DMS 273 (cell line): ENCODE data around the gene RAB34.

Experiments
- DNase-seq: peaks from one replicate; lab custom pipeline; 2025; ENCODE audit not compliant: unreplicated experiment; lab: John Stamatoyannopoulos, UW

RAB34 gene

DNA sequence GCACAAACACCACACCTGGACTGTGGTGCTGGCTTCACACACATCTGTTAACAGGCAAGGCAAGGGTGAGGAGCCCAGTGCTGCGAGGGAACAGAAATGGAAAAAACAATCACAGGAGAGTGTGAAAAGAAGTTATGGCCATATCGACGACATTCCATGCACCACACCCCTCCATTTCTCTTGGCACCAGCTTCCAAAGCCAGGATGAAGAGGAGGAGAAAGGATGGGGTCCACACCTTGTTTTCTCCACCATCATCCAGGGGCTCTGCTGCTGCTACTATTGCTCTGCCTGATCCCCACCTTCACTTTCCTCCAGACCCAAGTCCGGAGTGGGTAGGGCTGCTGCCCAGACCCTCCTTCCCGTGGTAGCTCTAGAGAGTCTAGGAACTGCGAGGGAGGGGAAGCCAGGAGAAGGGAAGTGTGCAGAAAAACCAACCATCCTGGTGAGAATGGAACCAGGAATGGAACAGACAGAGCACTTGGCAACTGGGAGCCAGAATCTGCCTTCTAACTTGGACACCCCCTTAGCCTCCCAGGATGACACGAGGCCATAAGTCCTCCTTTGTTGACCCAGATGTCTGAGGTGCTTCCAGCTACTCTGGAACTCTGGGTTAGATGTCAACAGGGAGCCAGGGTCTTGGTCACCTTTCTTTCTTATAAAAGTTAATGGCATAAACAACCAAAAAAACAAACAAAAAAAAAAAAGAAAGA, 4.8 kb downstream of the RAB34 start:
- DNase-seq, result no peak

DNA sequence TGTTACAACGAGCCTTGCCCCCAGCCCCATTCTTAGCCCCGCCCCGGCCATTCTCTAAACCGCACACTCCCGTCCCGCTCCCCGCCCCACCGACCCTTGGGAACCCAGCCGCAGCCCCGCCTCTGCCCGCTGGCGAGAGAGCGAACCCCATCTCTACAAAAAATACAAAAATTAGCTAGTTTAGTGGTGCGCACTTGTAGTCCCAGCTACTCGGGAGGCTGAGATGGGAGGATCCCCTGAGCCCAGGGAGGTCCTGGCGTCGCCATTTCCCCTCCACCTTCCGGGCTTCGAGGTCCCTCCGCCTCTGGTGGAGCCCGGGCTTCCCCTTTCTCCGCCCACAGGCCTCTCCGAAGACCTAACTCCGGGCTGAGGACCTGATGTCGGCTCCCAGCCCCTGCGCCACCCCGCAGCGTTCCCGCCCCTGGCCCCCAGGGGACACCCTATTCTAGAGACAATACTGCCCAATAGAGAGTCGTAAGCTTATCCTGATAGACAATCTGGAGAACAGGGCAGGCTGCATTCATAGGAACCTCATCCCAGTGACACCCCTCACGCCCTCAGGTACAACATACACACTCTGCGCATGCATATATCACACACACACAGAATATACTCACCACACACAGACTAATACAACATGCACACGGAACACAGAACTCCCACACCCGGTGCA, 5.5 kb downstream of the RAB34 start:
- no peak for DNase-seq

GRCh38 chr17:28711723-28712031, 6.0 kb downstream of the RAB34 start, which contains the start of gene PROCA1:
Gene PROCA1, minus strand, starts transcription at chr17:28711888. Its CDS starts 228 bp downstream, at chr17:28711660.
- DNase-seq, result no peak

DNA sequence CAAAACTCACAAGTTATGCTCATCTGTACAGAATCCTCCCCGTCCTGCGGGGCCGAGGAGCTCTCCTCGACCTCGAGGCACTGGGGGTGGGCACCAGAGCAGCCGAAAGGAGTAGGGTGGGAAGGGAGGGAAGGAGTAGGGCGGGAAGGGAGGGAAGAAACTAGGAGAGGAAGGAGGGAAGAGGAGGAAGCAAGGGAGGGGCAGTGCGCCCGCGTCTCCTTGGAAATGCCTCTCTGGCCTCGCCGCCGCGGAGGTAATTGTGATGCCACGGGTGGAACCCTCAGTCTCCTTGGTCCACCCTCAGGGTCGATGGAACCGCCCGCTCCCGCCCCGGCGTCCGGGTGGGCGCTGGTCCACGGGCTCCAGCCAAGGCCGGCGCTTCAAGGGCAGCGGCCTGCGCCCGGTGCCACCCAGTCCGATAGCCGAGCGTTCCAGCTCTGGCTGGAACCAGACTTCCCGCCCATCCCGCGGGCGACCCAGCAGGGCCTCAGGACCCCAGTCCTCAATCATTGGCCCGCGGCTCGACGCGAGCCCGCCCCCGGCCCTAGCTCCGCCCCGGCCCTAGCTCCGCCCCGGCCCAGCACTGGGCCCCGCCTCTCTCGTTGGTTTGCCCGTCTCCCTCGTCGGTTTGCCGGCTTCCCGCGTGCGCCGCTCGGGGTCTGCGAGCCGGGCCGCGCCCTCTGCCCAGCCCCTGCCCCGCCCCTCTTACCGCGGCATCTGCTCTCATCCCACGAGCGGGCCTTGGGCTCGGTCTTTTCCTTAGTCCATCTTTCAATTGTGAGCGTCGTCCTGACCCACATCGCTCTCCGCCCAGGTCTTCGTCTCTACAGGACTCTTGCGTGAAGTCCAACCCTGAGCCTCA, 6.6 kb downstream of the RAB34 start:
- DNase-seq, result peak; percentile 96

GRCh38 chr17:28707339-28707720, 10.3 kb downstream of the RAB34 start:
- DNase-seq, result no peak

DNA sequence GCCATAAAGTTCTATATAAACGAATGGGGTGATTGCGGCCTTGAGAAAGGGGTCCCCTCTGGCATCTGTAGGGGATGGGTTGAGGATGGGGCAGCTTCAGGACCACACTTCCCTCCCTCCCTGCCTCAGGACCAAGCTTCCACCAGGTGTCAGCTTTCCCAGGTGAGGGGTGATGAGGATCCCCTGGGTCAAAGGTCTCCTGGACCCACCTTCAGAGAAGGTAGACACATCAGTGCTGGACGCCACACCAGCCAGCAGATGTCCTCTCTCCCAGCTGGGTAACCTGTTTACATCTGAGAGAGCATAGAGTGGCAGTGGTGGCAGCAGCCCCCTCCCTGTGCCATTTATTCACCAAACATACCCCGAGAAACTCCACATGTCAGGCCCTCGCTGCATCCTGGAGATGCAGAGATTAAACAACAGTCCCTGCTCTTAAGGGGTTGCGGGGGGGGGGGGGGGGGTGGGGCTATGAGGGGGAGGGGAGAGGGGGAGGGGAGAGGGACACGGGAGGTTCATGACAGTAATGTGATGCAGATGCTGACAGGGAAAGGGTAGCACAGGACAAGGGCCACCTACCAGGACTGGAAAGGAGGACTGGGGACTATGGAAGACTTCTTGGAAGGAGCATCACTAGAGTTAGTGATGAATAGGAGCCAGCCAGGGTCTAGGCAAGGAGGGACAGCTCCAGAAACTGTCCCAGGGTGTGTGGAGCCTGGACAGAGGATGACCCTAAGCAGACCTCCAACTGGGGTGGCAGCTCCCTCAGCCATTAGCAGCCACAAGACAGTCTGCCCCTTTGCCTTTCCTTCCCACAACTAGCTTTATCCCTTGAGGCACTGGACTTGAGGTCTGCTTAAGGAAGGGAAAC, 11.0 kb downstream of the RAB34 start:
- no peak for DNase-seq

DNA sequence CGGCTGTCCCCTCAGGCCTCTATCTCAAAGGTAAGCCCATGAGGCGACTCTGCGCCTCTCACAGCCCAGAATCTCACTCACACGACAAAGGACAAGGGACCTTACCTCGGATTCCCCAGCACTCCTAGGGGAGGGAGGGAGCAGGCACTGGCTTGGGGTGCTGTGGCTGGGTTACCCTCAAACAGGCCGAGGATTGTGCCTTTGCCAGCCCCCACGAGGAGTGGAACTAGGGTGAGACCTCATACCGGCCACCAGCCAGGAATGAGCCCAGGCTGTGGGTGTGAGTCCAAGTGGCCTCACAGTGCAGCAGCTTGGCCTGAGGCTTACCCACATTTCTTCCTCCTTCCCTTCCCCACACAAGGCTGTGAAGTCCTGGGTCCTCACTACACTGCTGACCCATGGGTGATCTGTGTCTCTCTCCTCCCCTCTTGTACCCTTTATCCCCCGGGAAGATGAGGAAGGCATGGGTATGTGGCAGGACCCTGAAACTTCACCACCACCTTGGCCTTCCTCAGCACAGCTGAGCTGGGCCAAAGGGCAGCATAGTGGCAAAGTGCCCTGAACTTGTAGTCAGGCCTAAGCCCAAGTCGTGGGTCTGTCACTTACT, 11.8 kb downstream of the RAB34 start:
- DNase-seq, result no peak

GRCh38 chr17:28705074-28705659, 12.5 kb downstream of the RAB34 start:
- no peak for DNase-seq

GRCh38 chr17:28704219-28704858, 13.3 kb downstream of the RAB34 start:
- no peak for DNase-seq

- DNase-seq, result no peak
Measured at GRCh38 chr17:28703552-28704218, 14.0 kb downstream of the RAB34 start.

DNA sequence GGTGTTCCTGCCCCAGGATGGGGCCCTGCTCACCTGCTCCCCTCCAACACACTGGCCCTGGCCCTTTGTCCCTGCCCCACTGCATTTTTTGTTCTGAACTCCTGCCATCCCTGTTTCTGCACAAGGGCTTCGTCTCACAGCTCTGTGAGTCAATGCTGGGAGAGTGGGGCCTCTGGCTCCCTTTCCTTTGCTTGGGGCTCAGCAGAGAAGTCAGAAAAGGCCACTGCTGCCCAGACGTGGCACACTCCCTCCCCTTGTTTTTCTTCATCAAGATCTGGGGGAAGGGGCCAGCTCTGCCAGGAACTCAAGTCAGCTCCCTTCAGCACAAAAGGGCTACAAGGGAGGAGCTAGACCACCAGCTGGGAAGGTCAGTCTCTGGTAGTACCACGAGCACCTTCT, 14.9 kb downstream of the RAB34 start:
- DNase-seq, result no peak

GRCh38 chr17:28702026-28702751, 15.5 kb downstream of the RAB34 start:
- peak; percentile 62 for DNase-seq

DNA sequence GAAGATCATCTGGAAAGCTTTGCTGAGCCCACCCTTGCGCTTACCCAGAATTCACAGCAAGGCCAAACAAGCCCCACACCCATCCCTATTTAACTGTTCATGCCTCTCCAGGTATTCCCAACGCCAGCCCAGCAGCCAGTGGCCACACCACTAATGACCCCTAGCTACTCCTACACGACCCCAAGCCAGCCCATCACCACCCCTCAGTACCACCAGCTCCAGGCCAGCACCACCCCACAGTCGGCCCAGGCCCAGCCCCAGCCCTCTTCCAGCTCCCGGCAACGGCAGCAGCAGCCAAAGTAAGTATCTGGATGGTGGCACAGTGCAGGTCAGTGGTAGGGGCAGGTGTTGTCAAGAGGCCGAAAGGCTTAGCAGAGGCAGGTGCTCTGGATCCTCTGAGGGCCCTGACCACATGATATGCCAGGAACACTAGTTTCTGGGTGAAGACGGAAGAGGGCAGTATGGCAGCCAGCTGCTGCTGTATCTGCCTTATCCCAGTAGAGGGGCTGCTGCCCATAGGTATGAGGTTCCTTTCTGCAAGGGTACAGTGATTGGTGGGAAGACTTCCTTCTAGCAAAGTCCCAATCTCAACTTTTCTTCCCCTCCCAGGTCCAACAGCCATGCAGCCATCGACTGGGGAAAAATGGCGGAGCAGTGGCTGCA, 16.7 kb downstream of the RAB34 start:
- DNase-seq, result no peak

GRCh38 chr17:28700278-28700677, 17.4 kb downstream of the RAB34 start:
- DNase-seq, result no peak

DNA sequence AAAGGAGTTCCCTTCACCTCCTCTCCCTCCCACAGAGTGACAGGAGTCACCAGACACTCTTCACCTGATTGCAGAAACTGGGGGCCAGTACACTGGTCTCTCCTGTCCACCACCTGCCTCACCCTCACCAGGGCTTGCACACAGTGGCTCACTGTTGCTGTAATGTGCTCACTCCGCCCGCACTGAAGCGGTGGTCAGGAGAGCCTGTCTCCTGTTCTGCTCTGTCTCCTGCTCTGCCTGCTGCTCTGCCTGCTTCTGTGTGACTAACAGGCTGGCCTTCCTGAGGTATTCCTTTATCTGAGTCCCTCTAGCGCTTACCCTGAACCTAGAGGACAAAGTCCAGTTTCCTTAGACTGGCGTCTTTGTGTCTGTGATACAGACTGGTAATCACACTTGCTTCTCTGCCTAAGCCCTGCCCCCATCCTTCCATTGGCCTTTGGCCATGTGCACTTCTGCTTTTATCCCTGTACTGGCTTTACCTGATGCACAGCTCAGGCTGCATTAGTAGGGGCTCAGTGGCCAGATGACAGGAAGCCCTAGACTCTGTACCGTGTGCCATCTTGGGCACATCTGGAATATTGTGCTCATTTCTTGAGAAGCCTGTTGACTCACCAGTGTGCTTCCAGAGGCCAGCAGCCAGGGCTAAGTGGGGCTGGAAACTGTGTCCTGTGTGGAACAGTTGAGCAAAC, 19.3 kb downstream of the RAB34 start:
- DNase-seq, result no peak

DNA sequence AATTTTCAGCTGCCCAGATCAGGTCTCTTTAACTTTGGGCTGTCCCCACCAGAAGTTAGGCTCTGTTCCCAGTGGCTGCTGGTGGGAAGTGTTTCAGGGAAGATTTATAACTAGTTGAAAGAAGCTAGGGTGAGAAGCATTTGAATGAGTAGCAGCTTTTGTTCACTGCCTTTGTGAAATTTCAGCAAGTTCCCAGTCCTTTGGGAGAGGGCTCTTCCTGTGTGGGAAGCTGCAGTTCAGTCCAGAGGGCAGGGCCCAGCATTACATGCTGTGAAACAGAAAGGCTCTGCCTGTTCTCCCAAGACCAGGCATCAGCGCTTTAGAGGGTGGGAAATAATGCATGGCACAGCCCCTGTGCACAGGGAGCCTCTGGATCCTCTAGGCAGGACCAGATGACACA, 23.8 kb downstream of the RAB34 start:
- DNase-seq, result no peak

DNA sequence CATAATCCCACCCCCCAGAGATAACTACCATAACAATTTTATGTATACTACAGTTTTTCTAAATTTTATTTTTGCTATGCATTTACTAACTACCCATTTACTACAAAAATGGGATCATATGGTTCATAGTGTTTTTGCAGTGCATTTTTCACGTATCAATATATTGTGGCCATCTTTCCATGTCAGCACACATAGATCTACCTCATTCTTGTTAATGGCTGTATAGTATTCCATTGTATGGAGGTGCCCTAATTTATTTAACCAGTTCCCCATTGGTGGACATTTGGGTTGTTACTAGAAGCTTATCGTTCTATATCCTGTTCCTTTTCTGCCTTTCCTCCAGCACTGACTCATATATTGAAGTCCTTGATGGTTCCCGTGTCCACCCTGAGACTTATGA, 28.7 kb downstream of the RAB34 start:
- no peak for DNase-seq
